Neural cell (in vitro differentiated cells): ENCODE data around the gene GMPR2.

Source experiments
- EP300 ChIP-seq: fragments of 450-650 bp; conservative IDR thresholded peaks from 2 replicates; pipeline ENCODE4 v1.6.1; 2014; ENCODE audit warnings: antibody characterized with exemption, mild to moderate bottlenecking, moderate library complexity; ENCODE audit not compliant: poor library complexity, severe bottlenecking
- TAF1 ChIP-seq: IDR thresholded peaks from 2 replicates; pipeline ENCODE4 v1.6.1; 2012; ENCODE audit warnings: low read depth
- TF ChIP-seq, protein P1 (sequence below): fragments of 450-650 bp; IDR thresholded peaks from 2 replicates; pipeline ENCODE4 v1.5.1; 2014; ENCODE audit warnings: antibody characterized with exemption, mild to moderate bottlenecking, moderate library complexity; ENCODE audit not compliant: poor library complexity, severe bottlenecking

DNA sequence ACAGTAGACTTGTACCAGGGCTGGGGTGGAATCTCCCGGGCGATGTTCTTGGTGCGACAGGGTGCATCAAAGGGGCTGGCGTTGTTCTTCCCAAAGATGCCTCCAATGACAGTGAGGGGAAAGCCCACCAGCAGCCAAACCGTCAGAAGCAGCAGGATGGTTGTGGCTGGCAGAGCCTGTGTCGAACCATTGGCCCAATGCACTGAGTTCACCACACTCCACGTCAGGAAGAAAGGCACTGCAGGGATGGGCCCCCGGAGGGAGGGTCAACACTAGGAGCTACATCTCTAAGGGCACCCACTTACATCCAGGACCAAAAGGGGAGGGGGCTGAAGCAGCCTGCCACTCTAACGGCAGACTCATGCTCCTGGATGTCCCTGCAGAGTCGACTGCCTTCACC lies 42.3 kb upstream of the GMPR2 start:
- TF ChIP-seq, protein P1, sequence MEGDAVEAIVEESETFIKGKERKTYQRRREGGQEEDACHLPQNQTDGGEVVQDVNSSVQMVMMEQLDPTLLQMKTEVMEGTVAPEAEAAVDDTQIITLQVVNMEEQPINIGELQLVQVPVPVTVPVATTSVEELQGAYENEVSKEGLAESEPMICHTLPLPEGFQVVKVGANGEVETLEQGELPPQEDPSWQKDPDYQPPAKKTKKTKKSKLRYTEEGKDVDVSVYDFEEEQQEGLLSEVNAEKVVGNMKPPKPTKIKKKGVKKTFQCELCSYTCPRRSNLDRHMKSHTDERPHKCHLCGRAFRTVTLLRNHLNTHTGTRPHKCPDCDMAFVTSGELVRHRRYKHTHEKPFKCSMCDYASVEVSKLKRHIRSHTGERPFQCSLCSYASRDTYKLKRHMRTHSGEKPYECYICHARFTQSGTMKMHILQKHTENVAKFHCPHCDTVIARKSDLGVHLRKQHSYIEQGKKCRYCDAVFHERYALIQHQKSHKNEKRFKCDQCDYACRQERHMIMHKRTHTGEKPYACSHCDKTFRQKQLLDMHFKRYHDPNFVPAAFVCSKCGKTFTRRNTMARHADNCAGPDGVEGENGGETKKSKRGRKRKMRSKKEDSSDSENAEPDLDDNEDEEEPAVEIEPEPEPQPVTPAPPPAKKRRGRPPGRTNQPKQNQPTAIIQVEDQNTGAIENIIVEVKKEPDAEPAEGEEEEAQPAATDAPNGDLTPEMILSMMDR: no peak
- TF ChIP-seq EP300: no peak
- no peak for TF ChIP-seq TAF1
